ENCODE data around the gene MCM9.
A peak's percentile ranks its signal among the peaks of the same experiment; 100 is the strongest.
"Not testable (repeated sequence)": the region's sequence is repeated elsewhere in the genome, so short reads cannot be mapped to it uniquely, and the experiment has no call there.

Gene MCM9

DNA sequence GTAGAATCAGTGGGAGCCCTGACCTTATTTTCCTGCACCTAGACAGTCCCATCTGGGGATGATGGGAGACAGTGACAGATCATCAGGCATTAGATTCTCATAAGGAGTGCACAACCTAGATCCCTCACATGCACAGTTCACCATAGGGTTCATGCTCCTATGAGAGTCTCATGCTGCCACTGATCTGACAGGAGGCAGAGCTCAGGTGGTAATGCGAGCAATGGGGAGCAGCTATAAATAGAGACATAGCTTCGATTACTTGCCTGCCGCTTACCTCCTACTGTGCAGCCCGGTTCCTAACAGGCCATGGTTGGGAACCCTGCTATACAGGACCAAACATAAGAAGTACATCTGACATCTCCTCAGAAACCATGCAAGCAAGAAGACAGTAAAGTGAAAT lies 72.5 kb downstream of the MCM9 start:
- no peak for DNase-seq

DNA sequence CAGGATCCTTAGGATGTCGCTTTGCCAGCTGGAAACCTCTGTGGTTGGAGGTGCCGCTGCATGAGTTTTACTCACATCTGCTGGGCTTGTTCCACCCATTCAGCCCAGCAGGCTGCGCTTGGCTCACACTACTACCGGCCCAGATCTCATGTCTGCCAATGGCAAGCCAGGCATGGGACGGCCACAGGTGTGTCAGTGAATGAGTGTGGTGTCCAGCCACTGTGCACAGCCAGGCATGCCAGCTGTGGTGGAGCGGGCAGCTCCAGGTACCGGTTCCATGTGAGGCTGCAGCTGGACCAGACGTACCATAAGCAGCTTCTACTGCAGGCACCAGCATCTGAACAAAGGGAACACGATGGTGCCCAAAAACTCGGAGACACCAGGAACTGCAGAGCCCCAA lies 74.1 kb downstream of the MCM9 start:
- no peak for DNase-seq

DNA sequence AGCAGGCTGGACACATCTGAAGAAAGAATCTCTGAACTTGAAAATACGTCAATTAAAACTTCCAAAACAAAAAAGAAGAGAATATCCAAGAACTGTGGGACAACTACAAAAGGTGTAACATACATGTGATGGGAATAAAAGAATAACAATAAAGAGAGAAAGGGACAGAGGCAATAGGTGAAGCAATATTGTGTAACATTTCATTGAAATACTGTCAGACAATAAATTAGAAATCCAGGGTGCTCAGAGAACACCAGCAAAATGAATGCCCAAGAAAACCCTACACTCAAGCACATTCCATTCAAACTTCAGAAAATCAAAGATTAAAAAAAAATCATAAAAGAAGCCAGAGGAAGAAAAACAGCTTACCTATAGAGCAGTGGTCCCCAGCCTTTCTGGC lies 74.6 kb downstream of the MCM9 start:
- DNase-seq = no peak

DNA sequence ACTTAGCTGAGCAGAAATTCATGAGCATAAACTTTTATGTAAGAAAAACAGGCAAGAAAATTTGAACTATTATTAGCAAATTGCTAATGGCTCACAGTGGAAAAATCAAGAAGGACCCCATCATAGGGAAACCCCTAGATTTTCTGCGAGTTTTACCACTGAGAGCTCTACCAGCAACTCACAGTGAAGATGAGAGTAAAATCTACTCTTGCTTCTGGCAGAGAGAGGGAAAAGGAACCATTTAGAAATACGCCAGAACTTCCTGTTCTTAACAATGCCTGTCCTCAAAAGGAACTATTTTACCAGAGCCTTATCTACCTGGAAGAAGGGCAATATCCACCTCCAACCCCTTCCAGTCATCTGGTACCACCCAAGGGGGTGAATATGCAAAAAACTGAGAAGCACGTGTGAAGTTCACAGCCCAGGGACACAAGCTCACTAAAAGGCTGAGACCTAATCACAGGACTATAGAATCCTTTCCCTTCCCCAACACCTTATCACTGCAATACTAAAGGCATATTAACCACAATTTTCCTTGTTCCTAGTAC lies 75.4 kb downstream of the MCM9 start:
- DNase-seq = no peak

DNA sequence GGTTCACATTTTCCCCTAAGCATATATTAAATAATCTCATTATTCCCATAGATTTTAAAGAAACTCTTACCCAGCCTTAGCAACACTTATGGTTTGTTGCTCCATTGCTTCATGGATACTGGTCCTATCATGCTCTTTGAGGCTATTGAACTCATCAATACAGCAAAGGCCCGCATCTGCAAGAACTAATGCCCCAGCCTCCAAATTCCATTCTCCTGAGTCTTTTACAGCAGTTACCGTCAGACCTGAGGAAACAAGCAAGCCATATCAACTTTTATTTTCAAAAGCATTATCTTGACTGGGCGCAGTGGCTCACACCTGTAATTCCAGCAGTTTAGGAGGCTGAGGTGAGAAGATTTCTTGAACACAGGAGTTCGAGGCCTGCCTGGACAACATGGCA lies 78.7 kb downstream of the MCM9 start:
- no peak for DNase-seq

DNA sequence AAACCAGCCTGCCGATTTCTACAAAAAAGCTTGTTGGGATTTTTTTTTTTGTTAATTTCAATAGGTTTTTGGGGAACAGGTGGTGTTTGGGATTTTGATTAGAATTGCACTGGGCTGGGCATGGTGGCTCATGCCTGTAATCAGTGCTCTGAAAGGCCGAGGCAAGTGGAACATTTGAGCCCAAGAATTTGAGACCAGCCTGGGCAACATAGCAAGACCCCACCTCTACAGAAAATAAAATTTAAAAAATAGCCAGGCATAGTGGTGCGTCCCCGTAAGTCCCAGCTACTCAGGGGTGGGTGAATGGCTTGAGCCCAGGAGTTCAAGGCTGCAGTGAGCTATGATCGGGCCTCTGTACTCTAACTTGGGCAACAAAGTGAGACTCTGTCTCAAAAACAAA lies 81.6 kb downstream of the MCM9 start:
- no peak for DNase-seq

DNA sequence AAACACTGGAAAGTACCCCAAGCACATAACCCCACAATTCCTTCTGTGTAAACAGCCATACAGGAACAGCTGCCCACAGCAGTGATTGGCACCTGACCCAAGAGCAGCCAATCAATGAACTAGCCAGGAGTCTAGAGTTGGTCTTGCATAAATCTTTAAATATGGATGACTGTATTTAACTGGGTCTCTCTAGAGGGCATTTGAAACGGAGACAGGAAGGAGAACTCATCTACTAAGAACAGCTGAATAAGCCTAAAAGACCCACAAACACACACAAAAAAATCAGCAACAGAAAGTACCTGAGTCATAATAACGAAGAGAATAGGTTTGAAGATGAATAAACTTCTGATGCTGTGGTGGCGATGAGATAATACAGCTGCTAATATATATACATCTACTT lies 90.0 kb downstream of the MCM9 start:
- DNase-seq = no peak

DNA sequence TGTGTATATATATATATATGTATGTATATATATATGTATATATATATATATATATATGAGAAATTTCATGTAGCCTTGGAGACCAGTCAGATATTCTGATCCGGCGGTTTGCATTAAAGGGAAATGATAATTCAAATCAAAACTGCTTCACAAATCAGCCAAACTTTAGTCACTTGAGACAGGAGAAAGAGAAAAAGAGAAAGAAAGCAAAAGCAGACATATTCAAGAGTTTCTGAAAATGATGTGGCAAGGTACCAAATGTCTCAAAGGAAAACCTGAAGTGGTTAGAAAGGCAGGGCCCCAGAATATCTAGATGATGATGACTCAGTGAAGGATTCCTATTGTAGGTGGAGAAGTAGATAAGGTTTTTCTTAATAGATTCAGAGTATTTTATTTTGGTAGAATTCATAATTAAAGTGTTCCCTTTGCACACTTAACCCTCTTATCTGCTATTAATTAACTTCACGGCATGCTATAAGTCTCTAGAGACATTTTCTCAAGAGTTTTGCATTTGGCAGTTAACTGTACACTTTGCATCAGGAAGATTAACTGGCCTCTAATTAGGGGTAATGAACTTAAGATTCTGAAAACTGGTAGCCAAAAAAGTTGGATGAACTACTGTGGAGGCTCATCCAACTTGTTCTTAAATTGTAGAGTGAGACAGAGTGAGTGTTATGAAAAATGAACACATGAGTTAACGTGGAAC lies 91.1 kb downstream of the MCM9 start:
- DNase-seq = no peak

DNA sequence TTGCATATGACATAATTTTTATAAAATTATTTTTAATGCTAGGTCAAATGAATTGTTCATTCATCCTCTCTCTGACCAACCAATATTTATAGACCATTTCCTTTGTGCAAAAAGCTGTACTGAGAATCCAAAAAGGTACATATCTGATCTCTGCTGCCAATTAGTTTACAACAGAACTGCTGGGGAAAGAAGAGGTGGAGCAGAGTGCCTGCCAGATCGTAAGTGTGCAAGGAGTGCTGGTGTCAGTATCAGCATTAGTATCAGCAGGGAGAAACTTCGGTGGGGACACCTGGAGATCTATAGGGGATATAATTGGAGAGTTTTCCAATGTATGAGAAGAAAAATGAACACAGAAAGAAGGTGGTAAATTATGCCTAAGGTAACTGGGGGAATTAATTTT lies 104.3 kb downstream of the MCM9 start:
- no peak for DNase-seq

DNA sequence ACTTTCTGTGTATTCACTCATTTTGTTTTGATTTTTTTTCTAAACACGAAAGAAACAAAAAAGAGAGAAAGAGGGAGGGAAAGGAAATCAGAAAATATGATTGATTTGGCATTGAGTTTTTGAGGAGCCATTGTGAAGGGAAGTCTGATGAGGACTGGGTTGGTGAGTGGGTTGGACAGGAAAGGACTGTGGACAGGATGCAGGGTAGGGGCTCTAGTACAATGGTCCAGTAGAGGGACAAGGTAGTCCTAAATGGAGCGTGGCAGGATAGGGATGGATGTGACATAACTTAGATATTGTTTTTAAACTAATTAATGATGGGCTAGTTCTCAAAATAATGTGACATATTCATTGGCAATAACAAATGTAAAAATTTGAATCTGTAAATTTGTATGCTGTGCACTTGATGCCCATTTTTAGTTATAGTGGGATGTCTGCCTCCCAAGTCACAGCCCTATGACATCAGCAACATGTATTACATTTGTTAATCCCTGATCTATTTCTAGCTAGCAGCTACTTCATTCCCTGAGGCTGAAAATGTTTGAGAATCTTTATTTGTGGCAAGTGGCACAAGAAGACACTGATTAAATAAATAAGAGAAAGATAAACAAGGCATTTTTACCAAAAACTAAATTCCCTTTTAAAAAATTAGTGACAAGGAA lies 105.0 kb downstream of the MCM9 start:
- no peak for DNase-seq

DNA sequence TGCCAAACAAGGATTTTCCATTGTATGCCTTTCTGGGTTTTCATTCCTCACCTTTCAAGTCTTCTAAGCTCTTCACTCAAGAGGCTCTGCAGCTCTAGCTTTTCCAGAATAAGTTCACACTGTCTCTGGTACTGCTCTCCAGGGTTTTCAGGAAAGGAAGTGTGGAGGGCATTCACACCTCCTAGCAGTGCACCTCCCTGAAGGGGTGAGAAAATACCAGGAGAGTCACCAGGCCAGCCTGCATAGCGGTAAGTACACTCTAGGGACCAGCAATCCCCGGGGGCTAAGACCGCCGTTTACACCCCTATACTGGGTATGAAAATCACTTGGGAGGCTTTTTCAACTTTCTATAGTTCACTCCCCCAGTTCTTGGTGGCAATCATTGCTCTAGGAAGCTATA lies 108.9 kb downstream of the MCM9 start:
- no peak for DNase-seq

DNA sequence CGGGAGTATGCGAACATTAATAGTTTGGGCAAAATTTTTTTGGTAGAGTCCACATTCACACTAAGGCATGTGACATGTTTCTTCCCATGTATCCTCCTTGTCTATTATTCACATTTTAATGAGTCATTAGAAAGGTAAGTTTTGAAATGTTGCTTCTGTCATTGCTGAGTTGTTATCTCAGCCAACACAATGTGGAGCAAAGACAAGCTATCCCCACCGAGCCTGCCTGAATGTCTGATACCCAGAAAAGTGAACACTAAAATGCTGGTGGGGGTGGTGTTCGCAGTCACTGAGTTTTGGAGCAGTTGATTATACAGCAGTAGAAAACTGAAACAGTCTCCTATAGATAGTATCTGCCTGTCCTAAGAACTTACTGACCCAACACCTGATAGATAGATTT lies 109.3 kb downstream of the MCM9 start:
- DNase-seq = no peak

DNA sequence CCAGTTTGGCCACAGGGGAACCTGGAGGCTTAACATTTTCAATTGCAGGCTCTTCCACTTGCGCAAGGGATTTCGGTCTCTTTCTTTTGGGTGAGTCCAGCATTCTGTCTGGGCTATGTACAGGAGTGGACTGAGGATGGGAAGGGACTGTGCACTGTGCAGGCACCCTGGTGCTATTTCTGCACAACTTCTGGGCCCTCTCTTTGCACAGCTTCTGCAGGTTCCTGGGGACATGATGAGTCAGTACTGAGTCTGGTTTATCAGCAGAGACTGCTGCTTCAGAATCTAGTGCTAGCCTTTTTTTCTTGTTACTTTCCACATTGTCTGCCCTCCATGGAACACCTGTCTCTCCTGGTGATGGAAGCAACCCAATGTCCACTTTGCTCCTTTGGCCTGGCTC lies 119.5 kb downstream of the MCM9 start:
- no peak for DNase-seq

DNA sequence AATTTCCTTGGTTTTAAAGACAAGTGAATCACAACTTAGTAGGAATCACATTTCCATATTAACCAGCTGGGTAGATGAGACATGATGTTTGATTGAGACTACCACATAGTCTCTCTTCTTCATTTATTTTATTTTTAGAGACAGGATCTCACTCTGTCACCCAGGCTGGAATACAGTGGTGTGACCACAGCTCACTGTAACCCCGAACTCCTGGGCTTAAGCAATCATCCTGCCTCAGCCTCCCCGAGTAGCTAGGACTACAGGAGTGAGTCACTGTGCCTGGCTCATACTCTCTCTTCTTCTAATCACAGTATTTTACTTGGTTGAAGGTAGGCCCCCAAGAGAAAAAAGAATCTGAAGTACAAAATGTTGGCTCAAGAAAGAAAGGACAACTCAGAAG lies 121.2 kb downstream of the MCM9 start:
- DNase-seq = no peak

DNA sequence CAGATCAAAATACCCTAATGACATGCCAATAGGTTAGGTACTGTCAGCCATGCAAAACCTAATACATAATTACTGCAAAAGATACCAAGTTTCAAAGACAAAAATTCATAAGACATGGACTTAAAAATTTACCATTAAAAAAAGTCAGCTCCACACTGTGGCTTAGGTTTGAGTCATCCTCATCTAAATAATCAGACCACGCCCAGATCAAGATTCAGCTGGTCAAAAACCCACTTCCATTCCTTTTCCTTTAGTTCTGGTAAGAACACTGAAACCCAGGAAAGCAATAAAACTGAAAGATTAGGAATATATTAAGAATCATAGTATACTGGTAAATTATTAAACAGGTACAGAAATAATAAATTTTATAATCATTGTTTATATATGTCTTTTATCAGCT lies 122.0 kb downstream of the MCM9 start:
- DNase-seq = no peak

DNA sequence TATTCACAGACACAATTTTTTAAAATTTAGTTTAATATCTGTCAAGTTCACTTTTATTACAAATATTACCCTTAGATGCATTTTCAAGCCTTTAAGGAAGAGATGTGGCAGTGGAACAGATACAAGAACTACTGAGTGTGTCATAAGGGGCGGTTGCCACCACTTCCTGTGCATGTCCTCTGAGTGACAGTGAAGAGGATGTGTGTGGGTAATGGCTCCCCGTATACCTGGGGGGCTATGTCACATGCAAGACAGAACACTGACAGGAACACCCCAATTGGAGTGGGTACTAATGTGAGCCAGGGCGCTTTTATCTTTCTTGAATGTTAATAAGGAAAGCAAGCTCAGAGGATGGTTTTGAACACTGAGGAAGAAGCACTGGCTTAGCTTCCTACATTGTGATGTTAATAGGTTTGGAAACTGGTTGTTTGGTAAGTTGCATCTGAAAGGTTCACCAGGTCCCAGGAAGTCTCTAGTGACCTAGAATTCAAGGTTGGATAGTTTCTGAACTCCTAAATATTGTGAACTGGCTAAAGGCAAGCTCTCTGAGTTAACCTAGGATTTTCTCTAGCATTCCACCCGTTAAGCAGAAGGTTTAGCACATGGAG lies 124.4 kb downstream of the MCM9 start:
- DNase-seq = no peak

DNA sequence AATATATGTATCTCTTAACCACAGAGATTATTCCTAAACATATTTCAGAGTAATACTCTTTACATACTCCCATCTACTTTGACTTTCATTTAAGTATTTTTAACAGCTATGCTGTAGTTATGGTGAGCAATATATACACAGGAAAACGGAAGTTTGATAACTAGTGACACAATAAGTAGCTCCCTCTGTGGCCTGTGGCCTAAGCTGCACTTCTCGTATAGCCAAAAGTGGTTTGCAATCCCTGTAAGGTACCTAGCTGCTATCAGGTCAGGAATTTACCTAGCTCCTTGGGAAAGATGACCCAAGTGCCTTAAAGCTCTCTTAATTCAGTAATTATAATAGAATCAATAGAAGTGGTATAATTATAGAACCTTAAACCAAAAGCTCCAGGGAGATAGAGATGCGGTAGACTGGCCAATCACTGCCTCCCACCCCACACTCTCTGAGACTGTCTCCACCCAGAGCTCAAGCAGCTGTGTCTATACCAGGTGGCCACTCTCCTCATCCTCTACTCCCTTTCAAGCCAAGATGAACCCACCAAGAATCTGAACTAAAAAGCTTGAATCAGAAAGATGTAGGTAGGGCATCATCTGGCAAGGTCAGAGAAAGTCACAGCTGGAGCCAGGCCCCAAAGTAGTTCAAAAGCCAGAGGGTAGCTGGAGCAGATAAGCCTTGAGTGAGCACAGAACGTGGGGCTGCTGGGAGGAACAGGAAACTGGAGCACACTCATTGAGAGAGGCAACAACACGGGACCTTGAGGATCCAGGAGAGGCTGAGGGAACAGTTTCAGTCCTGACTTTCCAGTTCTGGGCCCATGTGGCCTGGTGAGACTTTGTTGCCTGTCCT lies 125.9 kb downstream of the MCM9 start:
- DNase-seq = no peak

DNA sequence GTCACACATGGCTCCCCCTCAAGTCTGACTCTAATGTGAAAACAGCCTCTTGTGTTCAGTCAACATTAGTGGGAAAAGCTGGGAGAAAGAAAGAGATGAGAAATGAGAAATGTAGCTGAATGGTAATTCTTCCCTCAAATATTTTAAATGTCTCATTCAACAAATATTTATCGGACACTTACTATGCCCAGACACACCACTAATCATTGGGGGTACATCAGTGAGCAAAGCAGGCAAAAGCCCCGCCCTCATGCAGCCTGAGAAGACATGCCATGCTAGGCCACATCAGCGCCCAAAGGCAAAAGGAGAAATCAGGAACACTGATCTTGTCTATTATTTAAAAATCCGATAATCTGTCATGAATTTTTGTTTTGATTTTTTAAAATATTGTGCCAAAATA lies 130.9 kb downstream of the MCM9 start:
- no peak for DNase-seq

DNA sequence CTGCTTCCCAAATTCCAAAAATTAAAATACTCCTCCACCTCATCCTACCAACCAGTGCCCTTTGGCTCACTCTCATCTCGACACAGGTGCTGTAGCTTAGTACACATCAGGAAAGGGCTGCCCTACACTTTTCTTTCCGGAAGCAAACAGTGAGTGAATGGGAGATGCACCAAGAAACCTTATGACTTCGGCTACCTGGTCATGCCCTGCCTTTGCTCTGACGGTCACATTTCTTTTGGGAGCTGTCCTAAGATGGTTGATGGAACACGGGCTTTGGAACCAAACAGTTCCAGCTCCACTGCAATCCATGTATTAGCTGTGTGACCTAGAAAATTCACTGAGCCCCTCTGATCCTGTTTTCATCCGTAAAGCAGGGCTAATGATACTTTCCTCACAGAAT lies 133.7 kb downstream of the MCM9 start:
- DNase-seq = no peak

DNA sequence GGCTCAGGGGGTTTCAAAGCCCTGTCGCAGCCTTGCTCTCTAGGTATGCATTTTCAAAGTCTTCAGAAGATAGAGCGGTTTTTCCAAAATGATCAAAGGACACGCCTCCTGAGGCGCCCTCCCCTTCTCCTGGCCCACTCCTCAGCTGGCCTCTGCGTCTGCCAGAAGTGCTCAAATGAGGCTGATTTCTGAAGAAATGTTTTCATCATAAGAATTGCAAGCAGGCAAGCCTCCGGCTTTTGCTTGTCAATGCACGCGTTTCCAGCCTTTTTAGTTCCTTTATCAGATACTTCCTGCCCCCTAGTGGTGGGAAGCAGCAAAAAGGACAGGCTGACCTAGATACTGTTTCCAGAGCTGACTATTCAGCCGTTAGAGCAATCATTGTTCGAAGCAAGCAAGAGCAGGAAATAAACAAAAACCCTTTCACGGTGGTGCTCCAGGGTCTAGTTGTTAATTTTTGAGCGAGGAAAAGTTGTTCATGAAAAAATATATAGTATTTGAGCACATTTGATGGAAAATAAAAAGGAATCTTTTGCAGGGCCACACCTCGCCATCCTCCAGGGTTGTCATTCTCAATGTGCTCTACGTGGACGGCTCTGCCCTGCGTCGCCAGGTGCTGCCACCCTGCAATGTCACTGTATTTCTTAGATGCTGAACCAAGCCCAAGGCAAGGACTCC lies 134.4 kb downstream of the MCM9 start:
- DNase-seq = peak; percentile 91

DNA sequence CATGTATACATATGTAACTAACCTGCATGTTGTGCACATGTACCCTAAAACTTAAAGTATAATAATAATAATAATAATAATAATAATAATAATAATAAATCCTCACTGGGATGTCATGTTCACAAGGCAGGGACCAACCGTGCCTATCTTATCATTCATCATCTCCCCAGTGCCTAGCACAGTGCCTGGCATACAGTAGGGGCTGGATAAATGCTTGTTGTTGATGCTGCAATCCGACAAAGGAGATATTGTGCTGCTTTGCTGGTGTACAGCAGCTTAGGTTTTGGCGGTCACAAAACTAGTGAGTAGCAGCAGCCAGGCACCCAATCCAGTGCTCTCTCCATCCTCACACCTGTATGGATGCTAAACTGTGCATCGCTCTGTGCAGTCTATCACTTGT lies 135.1 kb downstream of the MCM9 start:
- DNase-seq = no peak

DNA sequence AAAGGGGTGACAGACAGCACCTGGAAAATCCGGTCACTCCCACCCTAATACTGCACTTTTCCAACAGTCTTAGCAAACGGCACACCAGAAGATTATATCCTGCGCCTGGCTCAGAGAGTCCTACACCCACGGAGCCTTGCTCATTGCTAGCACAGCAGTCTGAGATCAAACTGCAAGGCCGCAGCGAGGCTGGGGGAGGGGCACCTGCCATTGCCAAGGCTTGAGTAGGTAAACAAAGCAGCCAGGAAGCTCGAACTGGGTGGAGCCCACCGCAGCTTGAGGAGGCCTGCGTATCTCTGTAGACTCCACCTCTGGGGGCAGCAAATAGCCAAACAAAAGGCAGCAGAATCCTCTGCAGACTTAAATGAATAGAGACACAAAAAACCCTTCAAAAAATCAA lies 138.4 kb downstream of the MCM9 start:
- not testable (repeated sequence) for DNase-seq

DNA sequence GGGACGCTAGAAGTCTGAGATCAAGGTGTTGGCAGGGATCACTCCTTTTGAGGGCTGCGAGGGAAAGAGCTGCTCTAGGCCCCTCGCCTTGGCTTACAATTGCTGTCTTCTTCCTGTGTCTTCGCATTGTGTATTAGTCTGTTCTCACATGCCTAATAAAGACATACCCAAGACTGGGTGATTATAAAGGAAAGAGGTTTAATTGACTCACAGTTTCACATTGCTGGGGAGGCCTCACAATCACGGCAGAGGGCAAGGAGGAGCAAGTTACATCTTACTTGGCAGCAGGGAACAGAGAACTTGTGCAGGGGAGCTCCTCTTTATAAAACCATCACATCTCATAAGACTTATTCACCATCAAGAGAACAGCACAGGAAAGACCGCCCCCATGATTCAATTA lies 143.5 kb downstream of the MCM9 start:
- no peak for DNase-seq
